ENCODE data around the gene METTL6.
"Not testable (repeated sequence)": the region's sequence is repeated elsewhere in the genome, so short reads cannot be mapped to it uniquely, and the experiment has no call there.

The METTL6 gene

DNA sequence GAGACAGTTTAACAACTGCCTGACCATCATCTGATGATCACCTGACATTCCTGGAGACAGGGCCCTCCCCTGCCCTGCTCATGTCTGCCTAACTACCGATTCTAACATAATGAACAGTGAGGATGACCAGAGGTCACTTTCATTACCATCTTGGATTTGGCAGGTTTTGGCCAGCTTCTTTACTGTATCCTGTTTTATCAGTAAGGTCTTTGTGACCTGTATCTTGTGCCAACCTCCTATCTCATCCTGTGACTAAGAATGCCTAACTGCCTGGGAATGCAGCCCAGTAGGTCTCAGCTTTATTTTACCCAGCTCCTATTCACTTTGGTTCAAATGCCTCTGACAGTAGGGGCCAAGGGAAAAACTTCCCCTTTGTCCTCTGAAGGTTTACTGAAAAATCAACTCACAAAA, 40.2 kb downstream of the METTL6 start:
- TF ChIP-seq CTCF (IDR thresholded peaks at IDR 0.05; ENCODE audit: extremely low read depth, missing control alignments): no peak
- DNase-seq (ENCODE audit: low spot score): no peak

GRCh38 chr3:15386654-15386955, 40.7 kb downstream of the METTL6 start:
- DNase-seq (ENCODE audit: low spot score): not testable (repeated sequence)

DNA sequence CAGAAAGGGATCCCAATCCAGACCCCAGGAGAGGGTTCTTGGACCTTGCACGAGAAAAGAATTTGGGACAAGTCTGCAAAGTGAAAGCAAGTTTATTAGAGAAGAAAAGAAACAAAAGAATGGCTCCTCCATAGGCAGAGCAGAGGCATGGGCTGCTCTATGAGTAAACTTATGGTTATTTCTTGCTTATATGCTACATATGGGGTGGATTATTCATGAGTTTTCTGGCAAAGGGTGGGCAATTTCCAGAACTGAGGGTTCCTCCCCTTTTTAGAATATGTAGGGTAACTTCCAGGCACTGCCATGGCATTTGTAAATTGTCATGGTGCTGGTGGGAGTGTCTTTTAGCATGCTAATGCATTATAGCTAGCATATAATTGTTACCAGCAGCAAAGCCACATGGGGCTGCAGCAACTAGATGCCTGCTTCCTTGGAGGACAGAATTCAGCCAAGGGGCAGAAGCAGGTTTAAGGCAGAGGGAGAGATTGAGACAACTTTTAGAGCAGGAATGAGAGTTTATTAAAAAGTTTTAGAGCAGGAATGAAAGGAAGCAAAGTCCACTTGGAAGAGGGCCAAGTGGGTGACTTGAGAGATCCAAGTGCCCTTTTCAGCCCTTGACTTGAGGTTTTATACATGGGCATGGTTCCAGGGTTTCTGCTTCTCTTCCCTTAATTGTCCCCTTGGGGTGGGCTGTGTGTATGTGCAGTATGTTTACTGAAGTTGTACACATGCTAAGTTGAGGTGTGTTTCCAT, 41.3 kb downstream of the METTL6 start:
- no peak for DNase-seq (ENCODE audit: low spot score)
- no peak for TF ChIP-seq CTCF (IDR thresholded peaks at IDR 0.05; ENCODE audit: extremely low read depth, missing control alignments)

DNA sequence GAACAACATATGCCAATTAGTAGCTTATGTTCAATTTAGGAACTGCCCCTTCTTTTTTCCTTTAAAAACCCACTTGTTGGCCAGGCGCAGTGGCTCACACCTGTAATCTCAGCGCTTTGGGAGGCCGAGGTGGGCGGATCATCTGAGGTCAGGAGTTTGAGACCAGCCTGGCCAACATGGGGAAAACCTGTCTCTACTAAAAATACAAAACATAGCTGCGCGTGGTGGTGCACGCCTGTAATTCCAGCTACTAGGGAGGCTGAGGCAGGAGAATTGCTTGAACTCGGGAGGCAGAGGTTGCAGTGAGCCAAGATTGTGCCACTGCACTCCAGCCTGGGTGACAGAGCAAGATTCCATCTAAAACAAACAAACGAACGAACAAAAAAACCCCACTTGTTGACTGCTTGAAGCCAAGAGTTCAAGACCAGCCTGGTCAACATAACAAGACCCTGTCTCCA, 42.1 kb downstream of the METTL6 start:
- DNase-seq (ENCODE audit: low spot score): not testable (repeated sequence)

DNA sequence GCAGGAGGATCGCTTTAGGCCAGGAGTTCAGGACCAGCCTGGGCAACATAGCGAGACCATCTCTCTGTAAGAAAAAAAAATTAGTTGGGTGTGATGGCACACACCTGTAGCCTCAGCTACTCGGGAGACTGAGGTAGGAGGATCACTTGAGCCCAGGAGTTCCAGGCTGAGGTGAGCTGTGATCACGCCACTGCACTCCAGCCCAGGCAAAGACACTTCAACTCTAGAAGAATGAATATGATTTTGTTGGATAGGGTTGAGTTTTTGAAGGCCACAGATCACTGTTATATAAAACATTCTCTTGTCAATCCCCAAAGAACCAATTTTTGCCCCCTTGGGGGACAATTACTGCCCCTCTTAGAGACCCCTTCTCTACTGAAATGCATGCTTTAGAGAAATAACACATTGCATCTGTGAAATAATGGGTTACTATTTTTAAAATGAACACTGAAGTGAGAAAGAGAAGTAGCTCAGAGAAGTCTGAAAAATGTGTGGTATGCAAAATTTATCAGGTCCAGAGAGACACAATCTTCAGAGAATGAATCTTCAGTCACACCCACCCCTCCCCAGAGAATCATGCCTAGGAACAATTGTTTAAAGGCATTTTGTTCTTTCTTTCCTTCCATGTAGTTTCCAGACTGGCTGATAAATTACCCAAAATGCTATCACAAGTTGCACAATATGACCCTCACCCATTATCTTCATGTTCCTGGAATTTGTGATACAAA, 42.7 kb downstream of the METTL6 start:
- peak; percentile 71 for DNase-seq (ENCODE audit: low spot score)

GRCh38 chr3:15382405-15382923, 44.9 kb downstream of the METTL6 start:
- DNase-seq (ENCODE audit: low spot score): no peak
- TF ChIP-seq CTCF (IDR thresholded peaks at IDR 0.05; ENCODE audit: extremely low read depth, missing control alignments): no peak

More for the DNA sequence above, 42.7 kb downstream of the METTL6 start:
- no peak for TF ChIP-seq CTCF (IDR thresholded peaks at IDR 0.05; ENCODE audit: extremely low read depth, missing control alignments)

DNA sequence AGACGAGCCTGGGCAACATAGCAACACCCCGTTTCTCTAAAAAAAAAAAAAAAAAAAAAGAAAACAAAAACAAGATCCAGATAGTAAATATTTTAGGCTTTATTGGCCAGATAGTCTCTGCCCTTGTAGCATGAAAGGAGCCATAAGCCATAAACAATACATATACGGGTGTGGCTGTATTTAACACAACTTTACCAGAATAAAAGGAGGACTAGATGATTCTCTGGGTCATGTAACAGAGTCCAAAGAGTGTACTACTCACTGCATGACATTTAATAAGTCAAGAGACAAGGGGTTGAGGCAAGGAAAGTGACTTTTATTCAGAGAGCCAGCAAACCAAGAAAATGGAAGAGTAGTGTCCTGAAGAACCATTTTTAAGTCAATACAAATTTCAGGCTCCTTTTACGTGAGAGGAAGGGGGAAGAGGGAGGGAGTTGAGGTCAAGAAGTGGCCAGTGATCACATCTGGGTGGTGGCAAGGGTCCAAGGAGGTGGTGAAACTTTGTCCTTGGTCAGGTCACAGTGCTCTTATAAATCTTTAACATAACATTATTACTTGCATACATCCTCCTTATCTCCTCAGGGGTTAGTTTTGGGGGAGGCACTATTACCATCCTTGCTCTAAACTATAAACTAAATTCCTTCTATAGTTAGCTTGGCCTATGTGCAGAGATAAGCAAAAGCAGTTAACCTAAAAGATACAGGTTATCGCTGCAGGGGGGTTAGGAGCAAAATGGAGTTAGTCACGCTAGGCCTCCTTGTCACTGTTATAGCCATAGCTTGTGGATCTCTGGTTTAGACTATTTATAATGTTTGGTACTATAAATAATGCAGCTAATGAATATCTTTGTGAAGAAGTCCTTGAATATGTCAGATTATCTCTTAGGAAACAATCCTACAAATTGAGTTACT, 46.1 kb downstream of the METTL6 start:
- DNase-seq (ENCODE audit: low spot score): no peak
- no peak for TF ChIP-seq CTCF (IDR thresholded peaks at IDR 0.05; ENCODE audit: extremely low read depth, missing control alignments)
